ENCODE results near the gene PKNOX2.

The PKNOX2 gene

GRCh38 chr11:125398994-125399640, 234.6 kb downstream of the PKNOX2 start:
- DNase-seq (ENCODE audit: low read depth in 2 of 2) = no peak
- H3K4me3 ChIP-seq (replicated peaks in 1 of 2; ENCODE audit: low read depth in 2 of 2, low read length in 2 of 2) = no peak overlapping the region
- TF ChIP-seq CTCF (IDR thresholded peaks at IDR 0.05; ENCODE audit: low read depth, low read length) = no peak

GRCh38 chr11:125399945-125400344, 235.4 kb downstream of the PKNOX2 start:
- TF ChIP-seq CTCF (IDR thresholded peaks at IDR 0.05; ENCODE audit: low read depth, low read length) = no peak
- DNase-seq (ENCODE audit: low read depth in 2 of 2) = no peak

GRCh38 chr11:125401235-125401634, 236.7 kb downstream of the PKNOX2 start:
- TF ChIP-seq CTCF (IDR thresholded peaks at IDR 0.05; ENCODE audit: low read depth, low read length) = no peak
- no peak overlapping the region for H3K4me3 ChIP-seq (replicated peaks in 1 of 2; ENCODE audit: low read depth in 2 of 2, low read length in 2 of 2)
- DNase-seq (ENCODE audit: low read depth in 2 of 2) = no peak

More at GRCh38 chr11:125399945-125400344, 235.4 kb downstream of the PKNOX2 start:
- H3K4me3 ChIP-seq (replicated peaks in 1 of 2; ENCODE audit: low read depth in 2 of 2, low read length in 2 of 2) = no peak overlapping the region

GRCh38 chr11:125401746-125402145, 237.2 kb downstream of the PKNOX2 start:
- DNase-seq (ENCODE audit: low read depth in 2 of 2) = peak in 1 of 2 donors; percentile 44

GRCh38 chr11:125402435-125402834, 237.9 kb downstream of the PKNOX2 start:
- DNase-seq (ENCODE audit: low read depth in 2 of 2) = peak; percentile 36 to 41
- no peak overlapping the region for H3K4me3 ChIP-seq (replicated peaks in 1 of 2; ENCODE audit: low read depth in 2 of 2, low read length in 2 of 2)
- TF ChIP-seq CTCF (IDR thresholded peaks at IDR 0.05; ENCODE audit: low read depth, low read length) = no peak

More at GRCh38 chr11:125401746-125402145, 237.2 kb downstream of the PKNOX2 start:
- TF ChIP-seq CTCF (IDR thresholded peaks at IDR 0.05; ENCODE audit: low read depth, low read length) = no peak
- H3K4me3 ChIP-seq (replicated peaks in 1 of 2; ENCODE audit: low read depth in 2 of 2, low read length in 2 of 2) = no peak overlapping the region

- TF ChIP-seq CTCF (IDR thresholded peaks at IDR 0.05; ENCODE audit: low read depth, low read length) = no peak
- DNase-seq (ENCODE audit: low read depth in 2 of 2) = peak in 1 of 2 donors; percentile 5
- H3K4me3 ChIP-seq (replicated peaks in 1 of 2; ENCODE audit: low read depth in 2 of 2, low read length in 2 of 2) = no peak overlapping the region
Observed at GRCh38 chr11:125404157-125404810, 239.7 kb downstream of the PKNOX2 start.

All from cardiac fibroblast (primary cell).